Thyroid gland (tissue), 4 donors: Measurements from ENCODE around the gene GATAD2A. TPM values are rescaled to one million over a fixed set of nuclear protein-coding genes. Genes with fewer than 3 reads are reported as not detected.
"Not testable (repeated sequence)": the region's sequence is repeated elsewhere in the genome, so short reads cannot be mapped to it uniquely, and the experiment has no call there.

ENCODE experiments used
- DNase-seq, 2 donors: peaks; one replicate each; pipeline ENCODE4 v3.0.0-alpha.2; 2019
- H3K27ac ChIP-seq, 3 donors: fragments of 200-600 bp; sonication (generic); 1 replicate in 2 of 3; 2 replicates in 1 of 3; pipeline ENCODE4 v1.5.1; 2016 to 2019; ENCODE audit warnings: mild to moderate bottlenecking in 1 of 3, moderate library complexity in 1 of 3
- H3K27me3 ChIP-seq: fragments of 200-600 bp; sonication (generic); one replicate; pipeline ENCODE4 v1.5.1; 2019
- H3K36me3 ChIP-seq, 2 donors: fragments of 200-600 bp; sonication (generic); one replicate each; pipeline ENCODE4 v1.5.1; 2016 to 2019
- H3K4me1 ChIP-seq, 2 donors: fragments of 200-600 bp; sonication (generic); one replicate each; pipeline ENCODE4 v1.5.1; 2017 to 2019
- H3K4me3 ChIP-seq, 3 donors: fragments of 200-600 bp; sonication (generic); replicated peaks in 1 of 3; 1 replicate in 2 of 3; 2 replicates in 1 of 3; pipeline ENCODE4 v1.5.1; 2016; ENCODE audit warnings: mild to moderate bottlenecking in 1 of 3
- H3K9me3 ChIP-seq: fragments of 200-600 bp; sonication (generic); one replicate; pipeline ENCODE4 v1.5.1; 2017
- CTCF ChIP-seq, 6 experiments: fragments of 200-600 bp in 3 of 6; fragments of 450-650 bp in 3 of 6; sonication (generic) in 3 of 6; IDR thresholded peaks; one replicate each; pipeline ENCODE4 v1.5.1; 2016 to 2019; ENCODE audit warnings: antibody characterized with exemption in 6 of 6, mild to moderate bottlenecking in 2 of 6, inconsistent platforms in 1 of 6, moderate library complexity in 1 of 6
- POLR2A ChIP-seq, 2 donors: fragments of 450-650 bp; IDR thresholded peaks; one replicate each; pipeline ENCODE4 v1.6.1; 2017; ENCODE audit warnings: antibody characterized with exemption in 2 of 2, mild to moderate bottlenecking in 2 of 2, moderate library complexity in 1 of 2
- WGBS, 2 donors: methylation state at CpG; one replicate each; pipeline ENCODE4 v1.1.5; 2017; 5-methylcytosine and 5-hydroxymethylcytosine counted together
- intact Hi-C: fragments of 100-400 bp; cut with DNase I; formaldehyde crosslinking; loops from one replicate; pipeline ENCODE4 v1.15.1; 2023
- total RNA-seq, 4 donors: library from RNA; depleted of rRNA; stranded (reverse); fragments of >200 nt; gene quantifications; one replicate each; pipeline ENCODE4 v1.2.3, GENCODE V29; 2016

GATAD2A gene
- total RNA-seq, 4 donors from 2014 or later, result 33.2 to 82.4 (median 51.8) TPM

- TF ChIP-seq CTCF (IDR thresholded peaks at IDR 0.05) (no peak), POLR2A (IDR thresholded peaks at IDR 0.05) (no peak)
- DNase-seq, result no peak
- Histone ChIP-seq H3K4me1 (peaks cover 48 to 54% of the 10 kb centered on the region in 2 donors), H3K27me3 (no peaks in the 10 kb centered on the region), H3K4me3 (no peak overlapping the region), H3K9me3 (no peaks in the 10 kb centered on the region), H3K36me3 (no peaks in the 10 kb centered on the region), H3K27ac (peak overlapping the region in 2 of 3 donors; percentile 85 to 93)
- WGBS, 2 donors, result 91% methylated on average over 6 of the region's 6 CpGs
- intact Hi-C loops, result no loop called here
These were observed 60.7 kb downstream of the GATAD2A start for GRCh38 chr19:19466201-19466600.

- WGBS, 2 donors, result 90 to 95% methylated on average over 2 of the region's 2 CpGs
- Histone ChIP-seq H3K4me1 (peaks cover 34 to 36% of the 10 kb centered on the region in 2 donors), H3K9me3 (no peaks in the 10 kb centered on the region), H3K4me3 (no peak overlapping the region), H3K27me3 (no peaks in the 10 kb centered on the region), H3K36me3 (no peaks in the 10 kb centered on the region), H3K27ac (no peak overlapping the region)
- no peak for TF ChIP-seq POLR2A (IDR thresholded peaks at IDR 0.05)
- TF ChIP-seq CTCF (IDR thresholded peaks at IDR 0.05), result no peak
- no peak for DNase-seq
- intact Hi-C loops, result no loop called here
These were observed 63.1 kb downstream of the GATAD2A start for GRCh38 chr19:19468424-19469050.

GRCh38 chr19:19470579-19470978 is 65.1 kb downstream of the GATAD2A start:
- Histone ChIP-seq H3K36me3 (no peaks in the 10 kb centered on the region), H3K4me1 (peaks cover 13 to 16% of the 10 kb centered on the region in 2 donors), H3K9me3 (no peaks in the 10 kb centered on the region), H3K4me3 (no peak overlapping the region), H3K27ac (no peak overlapping the region), H3K27me3 (no peaks in the 10 kb centered on the region)
- intact Hi-C loops, result no loop called here
- no peak for DNase-seq
- no peak for TF ChIP-seq CTCF (IDR thresholded peaks at IDR 0.05)
- TF ChIP-seq POLR2A (IDR thresholded peaks at IDR 0.05), result no peak
- WGBS, 2 donors, result 87 to 92% methylated on average over 3 of the region's 3 CpGs

- Histone ChIP-seq H3K27me3 (no peaks in the 10 kb centered on the region), H3K9me3 (no peaks in the 10 kb centered on the region), H3K4me1 (peaks cover 6 to 7% of the 10 kb centered on the region in 2 donors), H3K36me3 (no peaks in the 10 kb centered on the region), H3K4me3 (no peak overlapping the region), H3K27ac (no peak overlapping the region)
- intact Hi-C loops, result no loop called here
- no peak for DNase-seq
- TF ChIP-seq POLR2A (IDR thresholded peaks at IDR 0.05), result no peak
- TF ChIP-seq CTCF (IDR thresholded peaks at IDR 0.05), result no peak
- 67 to 79% methylated on average over 6 of the region's 6 CpGs for WGBS, 2 donors
These were observed 66.2 kb downstream of the GATAD2A start for GRCh38 chr19:19471682-19472081.

GRCh38 chr19:19472106-19472505 is 66.6 kb downstream of the GATAD2A start:
- WGBS, 2 donors, result 54% methylated on average over 5 of the region's 5 CpGs
- H3K36me3 ChIP-seq, H3K27ac ChIP-seq, H3K27me3 ChIP-seq, DNase-seq, H3K4me1 ChIP-seq, H3K9me3 ChIP-seq, H3K4me3 ChIP-seq, intact Hi-C loops: not testable (repeated sequence)
